HG02623 (cell line): ENCODE measurements around the gene EFNA4.

Experiments used
- ATAC-seq: cut with Tn5 transposase; IDR thresholded peaks from one replicate; pipeline ENCODE4 v1.9.1; 2021; ENCODE audit warnings: moderate library complexity; ENCODE audit not compliant: unreplicated experiment

EFNA4 gene

DNA sequence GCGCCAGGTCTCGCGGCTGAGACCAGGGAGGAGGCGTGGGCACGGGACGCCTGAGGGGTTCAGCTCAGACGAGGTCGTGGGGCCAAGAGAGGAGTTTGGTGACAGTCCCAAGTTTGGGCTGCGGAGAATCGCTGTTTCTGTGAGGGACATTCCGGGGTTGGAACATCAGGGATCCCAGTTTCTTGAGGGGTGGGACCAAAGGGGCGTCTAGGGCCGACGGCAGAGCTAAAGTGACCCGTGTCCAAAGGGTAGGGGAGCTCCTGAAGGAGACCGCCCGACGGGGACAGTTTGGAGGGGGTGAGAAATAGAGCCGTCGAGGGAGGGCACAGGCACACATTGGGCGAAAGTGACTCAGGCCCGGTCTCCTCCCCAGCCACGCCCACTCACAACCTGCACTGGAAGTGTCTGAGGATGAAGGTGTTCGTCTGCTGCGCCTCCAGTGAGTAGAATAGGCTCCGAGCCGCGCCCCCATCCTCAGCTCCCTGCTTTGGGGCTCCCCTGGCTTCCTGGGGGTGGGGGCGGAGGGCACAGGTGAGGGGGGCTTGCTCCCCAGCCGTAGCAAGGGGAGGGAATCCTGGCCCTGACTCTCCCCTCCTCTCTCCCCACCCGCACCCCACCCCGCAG is 22.1 kb downstream of the EFNA4 start:
- no peak for ATAC-seq

- no peak for ATAC-seq
Measured at GRCh38 chr1:155086128-155086741, 22.7 kb downstream of the EFNA4 start.

GRCh38 chr1:155086856-155087535 is 23.5 kb downstream of the EFNA4 start:
- no peak for ATAC-seq

GRCh38 chr1:155091071-155092051 is 27.8 kb downstream of the EFNA4 start:
- ATAC-seq = no peak

DNA sequence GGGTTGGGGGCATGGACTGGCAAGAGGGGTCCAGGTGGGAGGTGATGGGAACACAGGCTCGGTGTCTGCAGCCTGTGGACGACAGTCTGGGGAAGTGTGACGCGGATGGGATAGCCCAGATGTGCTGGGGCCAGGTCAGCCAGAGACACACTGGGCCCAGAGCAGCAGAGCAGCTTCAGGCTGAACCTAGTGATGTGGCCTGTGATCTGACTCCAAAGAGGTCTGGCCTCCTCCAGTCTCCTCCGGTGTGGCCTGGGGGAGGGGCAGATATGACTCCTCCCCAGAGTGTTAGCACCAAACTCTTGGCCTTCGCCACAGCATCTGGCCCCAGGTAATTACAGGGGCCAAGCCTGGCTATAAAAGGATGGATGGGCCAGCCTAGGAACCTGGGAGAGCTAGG is 28.6 kb downstream of the EFNA4 start:
- ATAC-seq = no peak

- no peak for ATAC-seq
Measured at GRCh38 chr1:155092641-155093040, 29.1 kb downstream of the EFNA4 start.

- no peak for ATAC-seq
Measured at GRCh38 chr1:155093911-155094621, 30.5 kb downstream of the EFNA4 start.

GRCh38 chr1:155094622-155094948 is 31.0 kb downstream of the EFNA4 start:
- no peak for ATAC-seq

DNA sequence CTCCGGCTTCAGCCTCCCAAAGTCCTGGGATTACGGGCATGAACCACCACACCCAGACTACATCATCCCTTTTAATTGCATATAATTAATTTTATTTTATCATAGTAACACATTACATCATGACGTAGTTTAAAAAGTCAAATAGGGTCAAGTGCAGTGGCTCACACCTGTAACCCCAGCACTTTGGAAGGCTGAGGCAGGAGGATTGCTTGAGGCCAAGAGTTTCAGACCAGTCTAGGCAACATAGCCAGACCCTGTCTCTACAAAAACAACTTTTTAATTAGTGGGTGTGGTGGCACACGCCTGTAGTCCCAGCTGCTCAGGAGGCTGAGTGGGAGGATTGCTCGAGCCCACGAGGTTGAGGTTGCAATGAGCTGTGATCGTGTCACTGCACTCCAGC is 35.8 kb downstream of the EFNA4 start:
- no peak for ATAC-seq

- ATAC-seq = no peak
Measured at GRCh38 chr1:155103325-155103724, 39.8 kb downstream of the EFNA4 start.

DNA sequence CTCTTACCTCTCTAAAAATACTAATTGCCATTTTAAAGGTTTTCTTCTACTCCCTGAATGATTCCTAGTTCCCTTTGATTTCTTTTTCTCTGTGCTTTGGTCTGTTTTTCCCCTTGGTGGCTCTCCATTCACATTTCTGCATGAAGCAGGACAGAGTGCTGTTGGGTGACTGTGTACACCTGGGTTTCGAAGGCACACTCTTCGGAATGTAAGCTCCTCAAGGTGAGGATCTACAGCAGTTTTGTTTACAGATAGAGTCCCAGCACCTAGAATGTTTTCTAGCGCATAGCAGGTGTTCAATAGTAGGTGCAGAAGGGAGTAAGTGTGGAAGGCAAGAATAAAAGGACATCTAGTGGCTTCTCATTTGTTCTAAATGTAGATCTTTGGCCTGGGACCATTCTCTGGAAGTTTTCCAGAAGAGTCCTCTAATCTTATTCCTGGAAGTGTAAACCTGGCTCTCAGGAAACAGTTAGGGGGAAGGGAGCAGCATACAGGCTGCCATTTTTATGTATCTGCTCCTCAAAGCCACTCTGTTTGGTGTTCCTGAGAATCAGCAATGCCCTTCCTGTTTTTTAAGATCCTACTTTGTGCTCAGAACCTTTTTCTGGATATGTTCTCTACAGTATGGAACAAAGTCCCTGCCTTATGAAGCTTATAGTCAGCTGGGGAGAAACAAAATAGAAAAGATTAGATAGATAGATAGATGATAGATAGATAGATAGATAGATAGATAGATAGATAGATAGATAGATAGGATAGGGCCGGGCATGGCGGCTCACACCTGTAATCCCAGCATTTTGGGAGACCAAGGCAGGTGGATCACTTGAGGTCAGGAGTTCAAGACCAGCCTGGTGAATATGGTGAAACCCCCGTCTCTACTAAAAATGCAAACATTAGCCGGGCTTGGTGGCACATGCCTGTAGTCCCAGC is 41.3 kb downstream of the EFNA4 start:
- no peak for ATAC-seq

GRCh38 chr1:155105604-155106011 is 42.1 kb downstream of the EFNA4 start:
- ATAC-seq = no peak

DNA sequence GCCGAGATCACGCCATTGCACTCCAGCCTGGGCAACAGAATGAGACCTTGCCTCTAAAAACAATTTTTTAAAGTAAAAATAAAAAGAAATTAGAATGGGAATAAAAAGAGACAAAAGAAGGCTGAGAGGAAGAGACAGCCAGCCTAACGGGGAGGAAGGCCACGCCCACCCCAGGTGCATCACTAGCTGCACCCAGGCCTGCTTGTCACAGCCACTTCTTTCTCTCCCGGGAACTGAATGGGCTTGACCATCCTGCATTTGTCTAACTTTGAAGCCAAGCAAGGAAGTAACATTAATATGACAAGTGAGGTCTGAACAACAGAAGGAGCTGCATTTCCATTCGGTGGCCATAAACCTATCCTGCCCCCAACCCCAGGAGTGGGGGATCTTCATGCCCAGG is 43.3 kb downstream of the EFNA4 start:
- no peak for ATAC-seq

GRCh38 chr1:155107309-155108264 is 44.0 kb downstream of the EFNA4 start:
- ATAC-seq = no peak

DNA sequence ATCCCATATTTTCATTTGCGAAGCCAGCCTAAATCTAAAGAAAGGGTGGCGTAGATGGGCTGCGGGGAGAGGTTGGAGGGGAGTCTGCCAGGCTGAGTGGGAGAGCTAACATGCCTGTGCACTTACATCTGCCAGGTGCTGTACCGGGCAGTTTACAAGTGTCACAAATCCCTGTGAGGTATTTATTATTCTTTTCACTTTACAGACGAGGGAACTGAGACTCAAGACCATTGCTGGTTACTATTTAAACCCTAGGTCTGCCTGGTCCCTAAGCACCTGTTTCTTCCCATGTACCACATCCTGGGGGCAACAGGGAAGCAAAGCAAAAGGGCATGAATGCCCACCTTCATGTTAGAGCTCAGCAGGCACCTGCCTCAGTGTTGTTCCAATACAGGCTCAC is 44.8 kb downstream of the EFNA4 start:
- ATAC-seq = no peak

GRCh38 chr1:155110381-155110780 is 46.8 kb downstream of the EFNA4 start:
- no peak for ATAC-seq

- no peak for ATAC-seq
Measured at GRCh38 chr1:155110826-155111225, 47.3 kb downstream of the EFNA4 start.

DNA sequence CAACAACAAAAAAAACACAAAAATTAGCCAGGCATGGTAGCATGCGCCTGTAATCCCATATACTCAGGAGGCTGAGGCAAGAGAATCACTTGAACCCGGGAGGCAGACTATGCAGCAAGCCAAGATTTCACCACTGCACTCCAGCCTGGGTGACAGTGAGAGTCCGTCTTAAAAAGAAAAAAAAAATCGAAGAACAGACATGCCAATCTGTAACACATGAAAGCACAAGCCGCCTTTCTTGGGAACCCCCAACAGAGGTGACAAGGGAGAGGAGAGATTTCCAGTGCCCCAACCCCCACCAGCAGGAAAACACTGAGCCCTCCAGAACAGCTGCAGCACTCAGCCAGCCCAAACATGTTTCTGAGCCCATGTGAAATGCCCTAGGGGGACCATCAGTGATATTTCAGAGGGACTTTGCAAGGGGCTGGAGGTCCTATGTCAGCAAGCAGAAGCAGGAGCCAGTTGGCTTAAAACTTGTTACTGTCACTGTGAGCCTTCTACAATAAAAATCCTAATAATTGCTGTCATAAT is 50.0 kb downstream of the EFNA4 start:
- no peak for ATAC-seq
